H54 (cell line): ENCODE results near the gene L1CAM.
"Not testable (repeated sequence)": the region's sequence is repeated elsewhere in the genome, so short reads cannot be mapped to it uniquely, and the experiment has no call there.

ENCODE experiments used
- DNase-seq: peaks from one replicate; pipeline ENCODE4 v3.0.0; 2011; ENCODE audit warnings: low spot score, mixed read lengths; ENCODE audit not compliant: insufficient read length
- FAIRE-seq: peaks from 3 replicates; lab custom pipeline; 2011; peaks lifted over from hg19 to GRCh38; lab: Jason Lieb, UNC
- POLR2A ChIP-seq: IDR thresholded peaks from 2 replicates; pipeline ENCODE4 v1.6.1; 2011; ENCODE audit warnings: low read depth, mild to moderate bottlenecking, low read length

Gene L1CAM

GRCh38 chrX:153821066-153821465 is 64.9 kb downstream of the L1CAM start:
- FAIRE-seq (no peak), DNase-seq (no peak)
- TF ChIP-seq POLR2A = no peak

- no peak for DNase-seq
- FAIRE-seq = no peak
- TF ChIP-seq POLR2A = no peak
Observed at GRCh38 chrX:153820601-153821000, 65.4 kb downstream of the L1CAM start.

- no peak for DNase-seq
- no peak for FAIRE-seq
- no peak for TF ChIP-seq POLR2A
Observed at GRCh38 chrX:153819384-153820040, 66.5 kb downstream of the L1CAM start.

GRCh38 chrX:153818571-153819383 is 67.2 kb downstream of the L1CAM start:
- peak; percentile 77 for DNase-seq
- no peak for FAIRE-seq
- TF ChIP-seq POLR2A = peak; percentile 47

GRCh38 chrX:153818064-153818463 is 67.9 kb downstream of the L1CAM start:
- DNase-seq, FAIRE-seq: not testable (repeated sequence)

GRCh38 chrX:153816831-153817690 is 68.9 kb downstream of the L1CAM start:
- no peak for FAIRE-seq
- no peak for TF ChIP-seq POLR2A
- no peak for DNase-seq

GRCh38 chrX:153814591-153815315 is 71.2 kb downstream of the L1CAM start:
- DNase-seq (no peak), FAIRE-seq (no peak)
- TF ChIP-seq POLR2A = no peak

- FAIRE-seq (no peak), DNase-seq (no peak)
- no peak for TF ChIP-seq POLR2A
Observed at GRCh38 chrX:153813161-153813560, 72.8 kb downstream of the L1CAM start.

GRCh38 chrX:153812220-153812619 is 73.8 kb downstream of the L1CAM start:
- FAIRE-seq (no peak), DNase-seq (no peak)
- no peak for TF ChIP-seq POLR2A
